Measurements from ENCODE around the gene BAIAP2. TPM values are rescaled to one million over a fixed set of nuclear protein-coding genes. Genes with fewer than 3 reads are reported as not detected.

Gene BAIAP2
- total RNA-seq, 1 donor from 2014 or later, result 51.4 TPM

DNA sequence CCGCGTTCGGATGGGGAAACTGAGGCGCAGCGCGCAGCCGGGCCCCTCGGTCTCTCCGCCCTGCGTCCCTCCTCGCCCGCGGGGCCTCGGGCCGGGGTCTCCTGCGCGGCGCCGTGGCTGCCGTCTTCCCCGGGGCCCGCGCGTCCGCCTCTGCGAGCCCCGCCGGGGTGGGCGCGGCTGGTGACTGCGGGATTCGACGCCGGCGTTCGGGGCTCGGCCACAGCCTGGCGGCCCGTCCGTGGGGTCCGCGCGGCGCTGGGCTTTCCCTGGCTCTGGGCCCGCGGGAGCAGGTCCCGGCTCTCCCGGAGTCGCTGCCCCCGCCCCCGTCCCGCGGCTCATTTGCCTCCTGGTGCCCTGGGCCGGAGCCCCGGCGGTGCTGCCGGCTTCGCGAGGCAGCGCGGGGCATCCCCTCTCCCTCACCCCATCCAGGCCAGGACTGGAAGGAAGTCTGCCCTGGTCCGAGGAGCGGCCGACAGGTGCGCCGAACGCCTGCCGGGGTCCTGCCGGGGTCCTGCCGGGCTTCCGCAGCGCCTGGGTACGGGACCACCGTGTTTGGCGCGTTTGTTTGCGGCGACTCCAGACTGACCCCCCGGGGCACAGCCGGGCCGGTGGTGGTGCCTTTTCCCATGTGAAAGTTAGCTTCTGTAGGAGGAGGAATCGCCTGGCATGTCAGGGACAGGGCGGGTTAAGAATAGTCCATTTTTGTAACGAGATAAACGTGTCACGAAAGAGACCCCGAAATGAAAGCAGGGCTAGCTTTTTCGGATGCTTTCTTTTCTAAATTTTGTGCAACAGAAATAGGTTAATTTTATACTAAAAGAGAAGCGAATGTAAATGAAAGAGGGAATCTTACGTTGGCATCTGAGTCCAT lies 42.6 kb upstream of the BAIAP2 start:
- Mint-ChIP-seq H3K4me3 (ENCODE audit: unreplicated experiment) (peak overlapping the region; percentile 80), H3K4me1 (ENCODE audit: low read depth, unreplicated experiment) (peaks cover 3% of the 10 kb centered on the region), H3K27ac (ENCODE audit: unreplicated experiment) (peak overlapping the region; percentile 62), H3K36me3 (ENCODE audit: low read depth, unreplicated experiment) (peaks cover 6% of the 10 kb centered on the region), H3K27me3 (ENCODE audit: low read depth, unreplicated experiment) (no peaks in the 10 kb centered on the region), H3K9me3 (ENCODE audit: unreplicated experiment) (no peaks in the 10 kb centered on the region)
- FAIRE-seq (no peak), DNase-seq (ENCODE audit: low read depth) (no peak)
- Histone ChIP-seq H3K4me2 (ENCODE audit: low read length) (peak overlapping the region; percentile 88), H3K4me3 (ENCODE audit: insufficient read depth, low read depth, low read length) (peak overlapping the region; percentile 76), H3K9me3 (ENCODE audit: insufficient read depth, low read depth, low read length) (no peaks in the 10 kb centered on the region), H3K36me3 (ENCODE audit: insufficient read depth, low read length) (no peaks in the 10 kb centered on the region), H2AFZ (ENCODE audit: low read depth, low read length) (peak overlapping the region; percentile 91), H3K9ac (ENCODE audit: low read length) (peak overlapping the region; percentile 86), H3K4me1 (ENCODE audit: insufficient read depth, low read length) (peaks cover 17% of the 10 kb centered on the region), H3K27ac (ENCODE audit: low read depth, low read length) (no peak overlapping the region), H3K79me2 (ENCODE audit: insufficient read depth, low read length) (peaks cover 21% of the 10 kb centered on the region), H4K20me1 (ENCODE audit: insufficient read depth, low read length) (peaks cover 9% of the 10 kb centered on the region), H3K27me3 (ENCODE audit: insufficient read depth, low read length) (no peaks in the 10 kb centered on the region)
- TF ChIP-seq CTCF (IDR thresholded peaks at IDR 0.05; ENCODE audit: insufficient read depth, low read depth, low read length), result no peak
- no peak for TF ChIP-seq EZH2 (IDR thresholded peaks at IDR 0.05; ENCODE audit: insufficient read depth, low read length)

DNA sequence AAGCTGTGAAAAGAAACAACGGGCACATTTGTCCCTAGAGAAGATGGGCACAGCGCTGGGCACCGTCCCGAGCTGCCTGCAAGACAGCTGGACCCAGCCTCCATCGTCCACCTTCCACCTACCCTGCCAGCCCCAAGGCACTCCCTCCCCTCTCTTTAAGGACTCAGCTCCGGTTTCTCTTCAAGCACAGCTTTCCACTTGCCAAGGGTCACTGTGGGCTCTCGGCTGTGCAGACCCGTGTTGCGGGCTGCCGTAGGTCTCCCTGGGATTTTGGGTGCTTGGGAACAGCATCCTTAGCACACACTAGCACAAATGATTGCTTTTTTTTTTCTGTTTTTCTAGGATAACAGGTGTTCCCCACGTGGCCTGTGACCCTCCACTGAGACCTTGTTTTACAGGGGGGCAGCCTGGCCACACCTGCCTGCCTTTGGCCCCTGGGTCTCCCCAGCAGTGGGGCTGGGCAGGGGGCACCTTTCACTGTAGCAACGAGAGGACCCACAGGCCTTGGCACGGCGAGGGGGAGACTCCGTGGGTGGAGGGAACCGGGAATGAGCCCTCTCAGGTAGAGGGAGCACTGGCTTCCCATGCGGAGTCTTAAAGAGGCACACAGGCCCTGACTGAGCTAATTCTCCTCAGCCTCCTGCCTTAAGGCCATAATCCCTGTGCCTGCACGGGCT lies 41.9 kb upstream of the BAIAP2 start:
- Histone ChIP-seq H4K20me1 (ENCODE audit: insufficient read depth, low read length) (peaks cover 9% of the 10 kb centered on the region), H3K9ac (ENCODE audit: low read length) (peak overlapping the region; percentile 86), H3K79me2 (ENCODE audit: insufficient read depth, low read length) (peaks cover 21% of the 10 kb centered on the region), H2AFZ (ENCODE audit: low read depth, low read length) (no peak overlapping the region), H3K9me3 (ENCODE audit: insufficient read depth, low read depth, low read length) (no peaks in the 10 kb centered on the region), H3K36me3 (ENCODE audit: insufficient read depth, low read length) (no peaks in the 10 kb centered on the region), H3K27ac (ENCODE audit: low read depth, low read length) (no peak overlapping the region), H3K4me3 (ENCODE audit: insufficient read depth, low read depth, low read length) (peak overlapping the region; percentile 76), H3K4me2 (ENCODE audit: low read length) (peak overlapping the region; percentile 88), H3K27me3 (ENCODE audit: insufficient read depth, low read length) (no peaks in the 10 kb centered on the region), H3K4me1 (ENCODE audit: insufficient read depth, low read length) (peaks cover 24% of the 10 kb centered on the region)
- TF ChIP-seq CTCF (IDR thresholded peaks at IDR 0.05; ENCODE audit: insufficient read depth, low read depth, low read length) (no peak), EZH2 (IDR thresholded peaks at IDR 0.05; ENCODE audit: insufficient read depth, low read length) (no peak)
- Mint-ChIP-seq H3K27me3 (ENCODE audit: low read depth, unreplicated experiment) (no peaks in the 10 kb centered on the region), H3K27ac (ENCODE audit: unreplicated experiment) (peak overlapping the region; percentile 62), H3K36me3 (ENCODE audit: low read depth, unreplicated experiment) (peaks cover 6% of the 10 kb centered on the region), H3K9me3 (ENCODE audit: unreplicated experiment) (no peaks in the 10 kb centered on the region), H3K4me1 (ENCODE audit: low read depth, unreplicated experiment) (peaks cover 3% of the 10 kb centered on the region), H3K4me3 (ENCODE audit: unreplicated experiment) (peak overlapping the region; percentile 80)
- DNase-seq (ENCODE audit: low read depth) (no peak), FAIRE-seq (no peak)
